ENCODE results near the gene ALAD. TPM values are rescaled to one million over a fixed set of nuclear protein-coding genes. Genes with fewer than 3 reads are reported as not detected.

The ALAD gene
- total RNA-seq = 36.4 and 53.1 TPM in 2 replicates

DNA sequence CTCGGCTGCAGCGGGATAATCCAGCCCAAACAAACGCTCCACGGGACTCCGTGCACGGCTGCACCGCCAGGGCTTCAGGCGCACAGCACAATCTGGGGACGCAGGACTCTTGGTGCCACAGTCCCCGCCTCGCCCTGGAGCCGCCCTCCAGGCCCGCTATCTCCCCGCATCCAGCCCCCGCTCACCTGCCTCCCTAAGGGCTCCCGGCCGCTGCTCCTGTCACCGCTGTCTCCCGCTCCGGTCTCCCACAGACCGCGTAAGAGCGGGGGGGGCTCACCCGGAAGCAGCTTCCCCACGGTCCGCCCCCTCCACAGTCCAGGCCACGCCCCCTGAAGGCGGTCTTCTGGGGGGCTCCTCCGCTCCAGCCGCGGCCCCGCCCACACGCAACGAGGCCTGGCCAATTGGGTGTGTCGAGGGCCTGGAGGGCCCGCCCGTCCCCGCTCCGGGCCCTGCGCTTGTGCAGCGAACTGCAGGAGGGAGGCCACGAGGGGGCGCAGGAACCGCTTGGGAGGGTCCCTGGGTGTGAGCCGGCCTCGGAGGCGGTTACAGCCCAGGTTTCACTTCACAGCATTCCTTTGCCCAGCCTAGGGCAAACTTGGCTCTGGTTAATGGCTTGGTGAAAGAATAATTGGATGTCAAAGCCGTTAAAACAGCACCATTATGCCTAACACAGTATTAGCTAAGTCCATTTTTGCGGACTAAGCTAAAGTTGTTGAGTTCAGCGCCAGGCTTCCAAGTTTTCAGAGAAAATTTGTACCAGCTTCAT lies at the start of gene ALAD:
ALAD (minus strand) TSS at position 258 of the 766 bp plus-strand sequence. CDS start 7,725 bp downstream, outside the sequence.

DNA sequence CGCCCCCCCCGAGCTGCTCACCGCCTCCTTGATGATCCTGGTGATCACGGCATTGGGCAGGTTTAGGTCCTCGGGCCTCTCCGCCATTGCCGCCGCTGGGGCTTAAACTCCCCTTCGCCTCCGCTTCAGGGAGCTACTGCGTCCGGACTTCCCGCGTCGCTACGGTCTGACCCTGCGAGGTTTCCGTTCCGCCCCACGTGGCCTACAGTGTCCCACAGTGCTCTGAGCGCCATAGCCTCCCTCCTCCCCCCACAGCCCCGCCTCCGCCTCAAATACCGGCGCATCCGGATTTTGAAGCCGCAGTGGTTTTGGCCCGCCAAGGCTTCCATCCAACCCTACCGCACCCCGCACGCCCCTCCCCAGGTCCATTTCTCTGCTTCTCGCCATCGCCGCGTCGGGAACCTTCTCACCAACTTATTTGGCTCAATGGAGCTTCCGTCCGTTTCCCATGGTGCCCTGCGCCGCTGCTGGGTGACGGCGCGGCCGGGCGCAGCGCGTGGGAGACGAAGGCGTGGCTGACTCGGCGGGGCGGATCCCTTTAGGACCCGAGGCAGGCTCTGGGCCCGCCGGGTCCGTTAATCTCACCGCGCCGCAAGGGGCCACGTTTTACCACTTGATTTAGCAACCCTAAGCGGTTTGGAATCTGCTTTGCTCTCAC lies 9.3 kb upstream of the ALAD start, which contains the start of the genes C9orf43 and POLE3:
C9orf43 (plus strand) TSS at position 541 of the 658 bp plus-strand sequence. CDS start 2,747 bp downstream, outside the sequence.
POLE3 (minus strand) TSS at position 469 of the 658 bp plus-strand sequence; CDS start at position 87, 382 bp downstream.

DNA sequence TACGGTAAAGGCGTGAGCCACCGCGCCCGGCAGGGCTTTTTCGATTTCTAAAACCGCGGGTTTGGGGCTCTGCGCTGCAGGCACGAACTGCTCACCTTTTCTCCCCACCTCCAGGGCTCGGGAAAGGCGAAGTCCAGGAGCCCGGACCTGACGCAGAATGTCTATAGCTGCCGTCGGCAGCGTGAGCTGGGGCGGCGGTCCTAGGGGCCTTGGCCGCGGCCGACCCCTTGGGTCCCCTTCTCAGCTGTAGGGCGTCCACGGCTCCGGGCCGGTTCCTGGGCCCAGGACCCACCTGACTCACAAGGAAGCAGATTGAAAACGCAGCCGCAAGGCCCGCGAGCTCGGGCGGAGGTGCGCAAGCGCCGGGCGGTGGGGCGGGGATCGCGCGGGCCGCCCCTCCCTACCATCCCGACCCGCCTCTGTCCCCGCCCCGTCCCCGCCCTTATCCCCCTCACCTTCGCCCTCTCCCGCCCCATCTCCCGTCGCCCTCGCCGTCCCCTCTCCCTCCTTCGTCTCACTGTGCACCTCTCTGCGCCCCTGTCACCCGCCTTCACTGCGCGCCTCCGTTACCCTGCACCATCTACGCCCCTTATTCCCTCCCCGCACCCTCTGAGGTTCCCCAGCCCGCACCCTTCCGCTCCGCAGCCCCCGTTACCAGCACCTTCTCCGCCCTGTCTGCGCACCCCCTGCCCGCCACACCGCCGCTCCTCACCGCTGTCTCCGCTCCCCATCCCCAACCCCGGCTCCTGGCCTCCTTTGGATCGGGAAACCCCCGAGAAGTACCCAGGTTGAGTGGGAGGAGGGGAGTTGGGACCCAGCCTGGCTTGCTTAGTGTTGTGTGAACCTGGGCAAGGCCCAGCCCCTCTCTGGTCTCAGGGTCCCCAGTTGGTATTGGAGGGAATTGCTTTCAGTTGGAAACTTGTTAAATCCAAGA lies 24.2 kb downstream of the ALAD start, which contains the start of gene HDHD3:
HDHD3 (minus strand) TSS at position 353 of the 934 bp plus-strand sequence. CDS start 2,632 bp downstream, outside the sequence.

DNA sequence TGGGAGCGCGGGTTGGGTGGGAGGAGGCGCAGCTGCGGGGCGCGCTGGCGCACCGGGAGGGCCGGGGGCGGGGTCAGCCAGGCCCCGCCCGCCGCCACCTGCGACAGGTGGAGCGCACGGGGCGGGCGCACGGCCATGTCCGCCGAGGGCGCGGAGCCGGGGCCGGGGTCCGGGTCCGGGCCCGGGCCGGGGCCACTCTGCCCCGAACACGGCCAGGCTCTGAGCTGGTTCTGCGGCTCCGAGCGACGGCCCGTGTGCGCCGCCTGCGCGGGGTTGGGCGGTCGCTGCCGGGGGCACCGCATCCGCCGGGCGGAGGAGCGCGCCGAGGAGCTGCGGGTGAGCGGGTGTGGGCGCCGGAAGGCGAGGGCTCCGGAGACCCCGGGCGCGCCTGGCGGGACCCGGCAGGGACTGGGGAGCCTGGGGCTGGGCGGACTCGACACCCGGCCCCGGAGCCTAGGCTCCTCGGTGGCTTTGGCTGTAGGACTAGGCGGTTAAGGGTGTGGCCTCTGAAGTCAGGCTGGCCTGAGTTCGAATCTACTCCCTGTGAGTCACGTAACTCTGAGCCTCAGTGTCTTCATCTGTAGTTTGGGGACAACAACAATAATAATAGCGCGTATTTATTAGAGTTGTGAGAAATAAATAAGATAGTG lies 51.5 kb downstream of the ALAD start, which contains the start of gene BSPRY:
BSPRY (plus strand) TSS at position 97 of the 650 bp plus-strand sequence; CDS start at position 136, 39 bp downstream.

DNA sequence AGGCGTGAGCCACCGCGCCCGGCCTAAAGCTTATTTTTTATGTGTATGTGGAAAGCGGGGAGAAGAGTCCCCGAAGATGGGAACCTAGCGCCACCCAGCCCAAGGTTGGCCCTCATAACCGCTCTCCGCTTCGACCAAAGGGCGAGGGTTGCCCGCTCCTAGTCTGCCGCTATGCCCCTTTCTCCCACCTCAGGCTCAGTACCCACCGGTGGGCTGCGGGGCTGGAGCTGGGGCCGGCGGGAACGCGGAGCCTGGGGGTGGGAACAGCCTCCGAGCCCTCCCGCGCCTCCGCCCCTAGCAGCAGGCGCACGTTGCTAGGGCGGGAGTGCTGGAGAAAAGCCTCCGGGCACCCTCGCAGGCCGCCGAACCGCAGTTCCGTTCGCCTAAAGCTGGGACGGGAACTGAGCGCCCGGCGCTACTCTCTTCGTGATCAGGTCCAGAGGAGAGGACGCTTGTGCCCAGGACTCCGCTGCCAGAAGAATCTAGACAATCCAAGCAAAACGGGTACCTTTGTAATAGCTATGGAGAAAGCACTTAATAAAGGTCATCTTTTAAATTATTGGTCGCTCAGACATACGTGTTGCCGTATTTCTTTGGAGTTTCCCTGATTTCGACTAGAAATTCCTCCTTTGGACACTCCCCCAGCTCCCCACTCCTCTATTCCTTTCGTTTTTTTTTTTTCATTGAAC lies 60.9 kb downstream of the ALAD start, which contains the start of gene WDR31:
WDR31 (minus strand) TSS at position 265 of the 689 bp plus-strand sequence. CDS start 8,253 bp downstream, outside the sequence.

Other genes with a start within 250 kb of the ALAD start
- 24.7 and 25.6 TPM in 2 replicates for gene FKBP15, start 180.0 kb downstream of the ALAD start, total RNA-seq
- 25.0 and 31.6 TPM in 2 replicates for gene SLC31A1, start 179.7 kb downstream of the ALAD start, total RNA-seq
- 28.9 and 47.3 TPM in 2 replicates for gene CDC26, start 125.7 kb downstream of the ALAD start, total RNA-seq
- 26.6 and 31.0 TPM in 2 replicates for gene PRPF4, start 125.6 kb downstream of the ALAD start, total RNA-seq
- gene RNF183, start 97.9 kb downstream of the ALAD start, total RNA-seq = not detected in 2 replicates
- 2.3 and 4.0 TPM in 2 replicates for gene WDR31, start 61.0 kb downstream of the ALAD start, total RNA-seq
- gene BSPRY, start 51.7 kb downstream of the ALAD start, total RNA-seq = not detected in 2 replicates
- gene HDHD3, start 24.3 kb downstream of the ALAD start, total RNA-seq = 5.7 and 11.4 TPM in 2 replicates
- 20.2 and 32.1 TPM in 2 replicates for gene POLE3, start 9.4 kb upstream of the ALAD start, total RNA-seq
- gene C9orf43, start 9.5 kb upstream of the ALAD start, total RNA-seq = 0.15 and 0.50 TPM in 2 replicates
- 49.2 and 74.1 TPM in 2 replicates for gene RGS3, start 62.4 kb upstream of the ALAD start, total RNA-seq